A549 treated with CpdA at 1 μM for 4 hours (cell line): ENCODE data around the gene SLC2A11. TPM values are rescaled to one million over a fixed set of nuclear protein-coding genes. Genes with fewer than 3 reads are reported as not detected.

Experiments
- total RNA-seq: library from RNA; stranded (reverse); fragments of 200-300 nt; extraction: Qiagen RNA extraction; gene quantifications from 5 replicates; pipeline ENCODE4 v1.2.3, GENCODE V29; 2022; ENCODE audit warnings: low read depth

SLC2A11 gene, protein sequence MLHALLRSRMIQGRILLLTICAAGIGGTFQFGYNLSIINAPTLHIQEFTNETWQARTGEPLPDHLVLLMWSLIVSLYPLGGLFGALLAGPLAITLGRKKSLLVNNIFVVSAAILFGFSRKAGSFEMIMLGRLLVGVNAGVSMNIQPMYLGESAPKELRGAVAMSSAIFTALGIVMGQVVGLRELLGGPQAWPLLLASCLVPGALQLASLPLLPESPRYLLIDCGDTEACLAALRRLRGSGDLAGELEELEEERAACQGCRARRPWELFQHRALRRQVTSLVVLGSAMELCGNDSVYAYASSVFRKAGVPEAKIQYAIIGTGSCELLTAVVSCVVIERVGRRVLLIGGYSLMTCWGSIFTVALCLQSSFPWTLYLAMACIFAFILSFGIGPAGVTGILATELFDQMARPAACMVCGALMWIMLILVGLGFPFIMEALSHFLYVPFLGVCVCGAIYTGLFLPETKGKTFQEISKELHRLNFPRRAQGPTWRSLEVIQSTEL
- 7.6 to 9.9 TPM (median 9.5 TPM) in 5 replicates for total RNA-seq

DNA sequence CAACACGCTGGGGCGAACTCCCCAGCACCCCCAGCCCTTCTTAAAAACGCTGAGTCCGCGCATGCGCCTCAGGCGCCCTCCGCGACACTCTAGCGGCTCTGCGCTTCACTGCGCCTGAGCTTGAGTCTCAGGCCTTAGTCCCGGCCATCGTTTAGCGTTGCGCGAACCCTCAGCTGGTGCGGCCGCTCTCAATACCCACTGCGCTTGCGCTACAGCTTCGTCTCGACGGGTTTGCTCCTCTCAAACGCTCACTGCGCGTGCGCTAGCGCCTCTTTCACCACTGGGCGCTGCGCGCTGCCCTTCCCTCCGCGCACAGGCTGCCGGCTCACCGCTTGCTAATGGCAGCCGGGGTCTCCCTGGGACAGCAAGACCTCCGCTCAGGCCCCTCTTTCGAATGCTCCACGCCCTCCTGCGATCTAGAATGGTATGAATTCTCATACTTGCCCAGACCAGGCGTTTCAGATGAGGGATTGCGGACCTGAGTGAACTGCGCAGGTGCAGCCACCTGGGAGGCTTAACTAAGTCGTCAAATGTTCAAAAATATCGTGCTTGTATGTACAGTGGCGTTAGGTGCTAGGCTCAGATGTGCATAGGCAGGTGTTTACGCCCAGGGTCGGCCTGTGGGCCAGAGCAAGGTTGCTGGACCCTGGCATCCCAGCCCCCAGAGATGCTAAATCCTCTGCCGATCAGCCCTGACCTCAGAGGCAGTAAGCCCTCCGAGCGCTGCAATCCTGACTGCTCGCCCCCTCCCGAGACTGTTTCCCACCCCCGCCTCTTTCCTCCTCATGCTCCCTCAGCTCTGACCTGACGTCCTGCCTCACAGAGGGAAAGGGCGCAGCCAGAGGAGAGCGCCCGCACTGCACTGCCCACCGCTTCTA, at the start of gene SLC2A11:
TSS of gene SLC2A11 (plus strand) at position 270 of the 878 bp plus-strand sequence. CDS start at position 395, 125 bp downstream.

DNA sequence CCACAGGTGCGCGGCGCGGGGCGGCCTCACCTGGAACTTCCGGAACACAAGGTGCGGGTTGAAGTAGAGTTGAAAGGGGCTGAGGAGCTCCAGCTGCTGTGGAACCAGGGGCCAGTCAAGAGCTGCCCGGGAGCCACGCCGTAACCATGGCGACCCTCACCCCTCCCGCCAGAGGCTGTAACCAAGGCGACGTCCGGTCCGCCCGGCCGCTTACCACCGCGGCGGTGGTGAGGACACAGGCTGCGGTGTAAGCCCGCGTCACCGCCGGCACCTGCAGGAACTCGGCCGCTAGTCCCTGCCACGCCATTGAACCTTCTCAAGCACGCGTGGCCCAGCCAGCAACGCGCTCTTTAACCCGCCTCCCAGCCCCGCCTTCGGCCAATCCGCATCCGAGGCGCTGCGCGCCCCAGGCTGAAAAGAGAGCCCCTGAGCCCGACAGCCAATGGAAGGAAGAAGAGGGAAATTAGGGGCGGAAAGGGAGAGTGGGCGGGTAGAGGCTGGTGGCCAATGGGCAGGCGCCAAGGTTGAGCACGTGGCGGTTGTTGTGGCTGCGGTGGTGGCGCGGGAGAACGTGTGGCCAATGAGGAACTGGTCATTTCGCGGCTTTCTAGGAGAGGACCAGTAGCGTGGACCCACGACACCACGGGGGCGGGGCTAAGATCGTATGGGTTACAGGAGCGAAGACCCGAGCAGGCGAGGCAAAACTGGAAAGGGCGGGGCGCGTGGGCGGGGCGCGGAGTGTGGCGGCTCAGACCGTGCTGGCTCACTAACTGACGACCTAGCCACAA, 18.8 kb upstream of the SLC2A11 start, which contains the start of gene DERL3:
TSS of gene DERL3 (minus strand) at position 326 of the 788 bp plus-strand sequence. CDS start at position 307, 19 bp downstream.

DNA sequence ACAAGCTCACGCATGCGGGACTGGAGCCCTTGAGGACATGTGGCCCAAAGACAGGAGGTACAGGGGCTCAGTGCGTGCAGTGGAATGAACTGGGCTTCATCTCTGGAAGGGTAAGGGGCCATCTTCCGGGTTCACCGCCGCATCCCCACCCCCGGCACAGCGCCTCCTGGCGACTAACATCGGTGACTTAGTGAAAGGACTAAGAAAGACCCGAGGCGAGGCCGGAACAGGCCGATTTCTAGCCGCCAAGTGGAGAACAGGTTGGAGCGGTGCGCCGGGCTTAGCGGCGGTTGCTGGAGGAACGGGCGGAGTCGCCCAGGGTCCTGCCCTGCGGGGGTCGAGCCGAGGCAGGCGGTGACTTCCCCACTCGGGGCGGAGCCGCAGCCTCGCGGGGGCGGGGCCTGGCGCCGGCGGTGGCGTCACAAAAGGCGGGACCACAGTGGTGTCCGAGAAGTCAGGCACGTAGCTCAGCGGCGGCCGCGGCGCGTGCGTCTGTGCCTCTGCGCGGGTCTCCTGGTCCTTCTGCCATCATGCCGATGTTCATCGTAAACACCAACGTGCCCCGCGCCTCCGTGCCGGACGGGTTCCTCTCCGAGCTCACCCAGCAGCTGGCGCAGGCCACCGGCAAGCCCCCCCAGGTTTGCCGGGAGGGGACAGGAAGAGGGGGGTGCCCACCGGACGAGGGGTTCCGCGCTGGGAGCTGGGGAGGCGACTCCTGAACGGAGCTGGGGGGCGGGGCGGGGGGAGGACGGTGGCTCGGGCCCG, 36.5 kb downstream of the SLC2A11 start, which contains the start of gene MIF:
TSS of gene MIF (plus strand) at position 439 of the 765 bp plus-strand sequence. CDS start at position 531, 92 bp downstream.

Other genes with a start within 250 kb of the SLC2A11 start
- 0.18 to 0.50 TPM (median 0.26 TPM) in 3 of 5 replicates, not detected in the others for gene DRICH1, start 225.6 kb upstream of the SLC2A11 start, total RNA-seq
- gene RGL4, start 166.9 kb upstream of the SLC2A11 start, total RNA-seq = not detected in 5 replicates
- 0.86 to 1.2 TPM (median 1.0 TPM) in 5 replicates for gene ZNF70, start 106.8 kb upstream of the SLC2A11 start, total RNA-seq
- gene VPREB3, start 103.5 kb upstream of the SLC2A11 start, total RNA-seq = 0.39 to 1.6 TPM (median 0.79 TPM) in 4 of 5 replicates, not detected in the other
- gene C22orf15, start 94.9 kb upstream of the SLC2A11 start, total RNA-seq = not detected in 5 replicates
- 75.0 to 180 TPM (median 165 TPM) in 5 replicates for gene CHCHD10, start 89.9 kb upstream of the SLC2A11 start, total RNA-seq
- 0.09 to 0.18 TPM (median 0.12 TPM) in 4 of 5 replicates, not detected in the other for gene MMP11, start 85.0 kb upstream of the SLC2A11 start, total RNA-seq
- gene SMARCB1, start 70.9 kb upstream of the SLC2A11 start, total RNA-seq = 51.1 to 56.6 TPM (median 55.8 TPM) in 5 replicates
- 0.22 to 0.64 TPM (median 0.52 TPM) in 5 replicates for gene DERL3, start 18.9 kb upstream of the SLC2A11 start, total RNA-seq
- 464 to 961 TPM (median 856 TPM) in 5 replicates for gene MIF, start 36.5 kb downstream of the SLC2A11 start, total RNA-seq
- 0.28 to 0.48 TPM (median 0.40 TPM) in 4 of 5 replicates, not detected in the other for gene GSTT2B, start 103.3 kb downstream of the SLC2A11 start, total RNA-seq
- 1.5 to 2.0 TPM (median 1.8 TPM) in 5 replicates for gene DDTL, start 109.0 kb downstream of the SLC2A11 start, total RNA-seq
- gene DDT, start 116.6 kb downstream of the SLC2A11 start, total RNA-seq = 108 to 167 TPM (median 151 TPM) in 5 replicates
- gene GSTT2, start 122.3 kb downstream of the SLC2A11 start, total RNA-seq = not detected in 5 replicates
- not detected in 5 replicates for gene GSTT4, start 147.6 kb downstream of the SLC2A11 start, total RNA-seq
- gene CABIN1, start 153.4 kb downstream of the SLC2A11 start, total RNA-seq = 15.3 to 24.3 TPM (median 21.2 TPM) in 5 replicates